ENCODE measurements around the gene GABBR1.

DNA sequence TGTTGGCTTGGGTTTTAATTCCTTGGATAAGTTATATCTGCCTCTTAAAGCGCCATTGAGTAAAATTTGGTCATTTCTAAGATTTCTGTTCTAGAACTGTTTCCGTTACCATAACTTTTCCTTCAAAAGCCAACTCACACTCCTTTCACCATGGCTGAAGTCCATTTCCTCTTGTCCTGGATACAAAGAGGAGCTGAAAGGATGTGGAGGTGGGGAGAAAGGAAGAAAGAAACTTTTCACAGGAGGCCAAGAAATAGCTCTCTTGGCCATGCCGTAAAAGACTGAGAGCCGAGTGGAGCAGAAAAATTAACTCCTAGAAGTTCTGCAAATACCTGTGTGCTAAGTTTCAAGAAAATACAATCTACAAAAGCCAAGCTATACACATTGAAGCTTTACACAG lies 21.6 kb downstream of the GABBR1 start:
- TF ChIP-seq, protein P1, sequence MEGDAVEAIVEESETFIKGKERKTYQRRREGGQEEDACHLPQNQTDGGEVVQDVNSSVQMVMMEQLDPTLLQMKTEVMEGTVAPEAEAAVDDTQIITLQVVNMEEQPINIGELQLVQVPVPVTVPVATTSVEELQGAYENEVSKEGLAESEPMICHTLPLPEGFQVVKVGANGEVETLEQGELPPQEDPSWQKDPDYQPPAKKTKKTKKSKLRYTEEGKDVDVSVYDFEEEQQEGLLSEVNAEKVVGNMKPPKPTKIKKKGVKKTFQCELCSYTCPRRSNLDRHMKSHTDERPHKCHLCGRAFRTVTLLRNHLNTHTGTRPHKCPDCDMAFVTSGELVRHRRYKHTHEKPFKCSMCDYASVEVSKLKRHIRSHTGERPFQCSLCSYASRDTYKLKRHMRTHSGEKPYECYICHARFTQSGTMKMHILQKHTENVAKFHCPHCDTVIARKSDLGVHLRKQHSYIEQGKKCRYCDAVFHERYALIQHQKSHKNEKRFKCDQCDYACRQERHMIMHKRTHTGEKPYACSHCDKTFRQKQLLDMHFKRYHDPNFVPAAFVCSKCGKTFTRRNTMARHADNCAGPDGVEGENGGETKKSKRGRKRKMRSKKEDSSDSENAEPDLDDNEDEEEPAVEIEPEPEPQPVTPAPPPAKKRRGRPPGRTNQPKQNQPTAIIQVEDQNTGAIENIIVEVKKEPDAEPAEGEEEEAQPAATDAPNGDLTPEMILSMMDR (IDR thresholded peaks at IDR 0.05), result no peak
- no peak for TF ChIP-seq POLR2A (IDR thresholded peaks at IDR 0.05)
